GM21619 (cell line): ENCODE data around the gene ZBTB20.

ENCODE experiments used
- ATAC-seq: cut with Tn5 transposase; IDR thresholded peaks from one replicate; pipeline ENCODE4 v1.9.1; 2021; ENCODE audit not compliant: unreplicated experiment

The ZBTB20 gene

DNA sequence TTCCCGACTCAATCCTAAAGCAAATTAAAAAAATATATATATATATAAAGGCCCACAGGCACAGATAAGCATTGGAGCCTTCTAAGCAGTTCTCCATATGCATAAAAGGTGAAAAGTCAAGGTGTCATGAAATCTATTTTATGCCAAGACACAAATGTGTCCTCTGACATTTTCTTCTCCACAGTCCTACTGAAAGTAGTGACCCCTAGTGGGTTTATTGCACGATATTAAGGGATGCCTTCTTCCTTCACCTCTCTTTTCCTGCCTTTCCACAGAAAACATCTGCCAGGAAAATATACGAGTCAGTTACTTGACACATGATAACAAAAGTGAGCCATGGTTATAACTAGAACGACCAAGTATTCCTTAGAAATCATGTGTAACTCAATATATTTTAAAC is 550.1 kb downstream of the ZBTB20 start:
- ATAC-seq, result no peak

DNA sequence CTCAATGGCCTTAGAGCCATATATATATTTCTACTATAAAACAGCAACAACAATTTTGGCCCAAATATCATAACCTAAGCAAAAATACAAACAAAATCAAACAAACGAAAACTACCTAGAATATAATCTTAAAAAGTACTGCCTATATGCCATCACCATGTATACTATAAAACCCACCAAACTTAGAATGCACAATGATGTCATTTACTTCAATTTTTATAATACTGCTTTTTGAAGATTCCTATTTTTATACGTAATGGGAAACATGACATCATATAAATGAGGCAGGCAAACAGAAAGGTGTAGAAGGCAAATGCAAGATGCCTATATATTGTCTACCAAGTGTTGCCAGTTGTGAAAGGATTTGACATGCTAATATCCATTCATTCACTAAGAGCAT is 550.9 kb downstream of the ZBTB20 start:
- no peak for ATAC-seq

DNA sequence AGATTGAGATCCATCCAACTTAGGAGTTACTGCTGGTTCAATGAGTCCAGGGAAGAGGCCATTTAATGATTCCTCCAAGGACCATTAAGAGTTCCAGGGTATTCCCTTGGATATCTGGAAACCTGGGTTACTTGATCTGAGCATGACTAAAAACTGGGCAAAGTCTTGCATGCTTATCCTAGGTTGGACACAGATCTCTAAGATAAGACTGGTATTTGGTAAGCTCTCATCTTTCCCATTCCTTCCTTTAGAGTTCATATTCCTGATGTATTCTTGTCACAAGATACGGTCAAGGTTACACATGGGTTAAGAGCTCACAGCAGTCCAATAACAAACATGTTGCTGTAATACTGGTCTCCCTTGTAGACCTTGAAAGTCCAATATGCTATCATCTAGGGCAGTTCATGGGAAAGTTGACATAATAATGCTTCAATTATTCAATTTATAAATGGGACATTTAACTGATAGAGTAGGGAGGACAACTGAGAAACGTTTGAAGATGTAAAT is 551.5 kb downstream of the ZBTB20 start:
- no peak for ATAC-seq

DNA sequence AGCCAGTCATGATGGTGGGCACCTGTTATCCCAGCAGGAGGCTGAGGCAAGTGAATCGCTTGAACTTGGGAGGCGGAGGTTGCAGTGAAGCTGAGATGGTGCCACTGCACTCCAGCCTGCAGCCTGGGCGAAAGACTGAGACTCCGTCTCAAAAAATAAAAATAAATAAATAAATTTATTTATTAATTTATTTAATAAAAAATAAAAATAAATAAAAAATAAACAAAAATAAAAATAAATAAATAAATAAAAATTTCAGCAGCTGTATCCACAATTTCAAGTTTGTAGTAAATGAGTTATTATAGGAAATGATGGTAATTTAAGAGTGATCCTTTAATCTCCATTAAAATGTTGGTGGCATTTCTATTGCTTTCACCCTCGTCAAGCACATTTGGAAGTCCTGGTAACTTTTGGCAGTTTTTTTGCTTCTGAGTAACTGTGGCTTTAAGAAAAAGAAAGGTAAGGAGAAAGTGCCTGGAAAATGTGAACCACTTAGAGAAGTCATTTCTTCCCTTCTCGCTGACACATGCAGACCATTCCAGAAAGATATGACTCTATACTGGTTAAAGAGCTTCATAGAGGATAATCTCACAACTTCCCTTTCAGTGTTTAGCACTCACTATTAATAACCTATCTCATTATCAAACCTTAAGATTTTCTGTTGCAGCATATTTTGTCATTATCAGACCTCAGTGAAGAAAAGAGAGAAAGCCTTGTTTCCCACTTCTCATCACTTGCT is 556.6 kb downstream of the ZBTB20 start:
- ATAC-seq, result no peak

DNA sequence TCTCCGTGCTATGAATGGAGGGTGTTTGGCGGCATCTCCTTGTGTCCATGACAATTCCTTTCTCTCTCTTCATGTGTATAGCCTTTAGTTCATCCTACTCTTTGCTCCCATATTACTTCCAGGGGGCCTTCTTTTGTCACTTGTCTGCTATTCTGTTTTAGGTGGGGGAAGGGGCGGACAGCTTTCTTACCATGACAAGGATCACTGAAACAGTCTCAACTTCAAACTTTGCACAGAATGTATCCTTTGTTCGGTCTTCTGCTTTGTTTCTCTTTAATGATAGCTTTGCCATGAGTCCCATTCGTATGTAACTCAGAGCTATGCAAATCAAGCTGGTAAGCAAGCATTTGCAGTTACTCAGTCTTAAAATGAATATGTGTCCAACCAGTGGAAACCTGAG is 559.1 kb downstream of the ZBTB20 start:
- ATAC-seq, result no peak

DNA sequence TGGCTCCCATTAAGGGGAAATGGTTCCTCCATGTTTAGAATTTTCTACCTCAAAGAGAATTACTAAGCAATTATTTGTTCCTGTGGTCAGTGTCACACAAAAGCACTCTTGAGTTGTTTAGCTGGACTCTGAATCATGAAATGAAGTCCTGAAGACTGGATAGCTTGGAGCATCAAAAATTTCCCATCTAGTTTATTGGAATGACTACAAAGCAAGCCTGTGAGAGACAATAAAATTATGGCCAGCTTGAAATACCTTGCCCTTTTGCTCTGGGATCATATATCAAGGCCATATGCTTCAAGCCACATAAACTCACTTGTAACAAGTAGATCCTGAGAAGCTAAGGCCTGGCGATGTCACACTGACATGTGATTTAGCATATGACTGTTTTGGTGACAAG is 561.0 kb downstream of the ZBTB20 start:
- ATAC-seq, result no peak

DNA sequence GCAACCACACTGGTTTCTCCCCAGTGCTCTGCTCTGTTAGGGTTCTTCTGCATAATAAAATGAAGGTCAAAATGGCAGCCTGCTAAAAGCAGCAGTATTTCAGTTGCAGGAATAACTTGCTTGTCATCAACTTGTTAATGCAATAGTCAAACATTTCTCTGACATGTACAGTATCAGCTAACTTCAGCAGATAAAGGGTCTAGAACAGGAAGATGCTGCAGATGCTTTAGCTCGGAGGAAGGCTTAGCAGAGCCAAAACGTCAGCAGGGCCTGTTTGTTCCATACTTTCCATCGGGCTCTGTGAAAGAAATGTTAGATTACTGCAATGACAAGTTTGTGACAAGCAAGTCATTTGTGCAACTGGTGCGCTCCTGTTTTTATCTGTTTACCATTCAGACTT is 561.4 kb downstream of the ZBTB20 start:
- no peak for ATAC-seq

DNA sequence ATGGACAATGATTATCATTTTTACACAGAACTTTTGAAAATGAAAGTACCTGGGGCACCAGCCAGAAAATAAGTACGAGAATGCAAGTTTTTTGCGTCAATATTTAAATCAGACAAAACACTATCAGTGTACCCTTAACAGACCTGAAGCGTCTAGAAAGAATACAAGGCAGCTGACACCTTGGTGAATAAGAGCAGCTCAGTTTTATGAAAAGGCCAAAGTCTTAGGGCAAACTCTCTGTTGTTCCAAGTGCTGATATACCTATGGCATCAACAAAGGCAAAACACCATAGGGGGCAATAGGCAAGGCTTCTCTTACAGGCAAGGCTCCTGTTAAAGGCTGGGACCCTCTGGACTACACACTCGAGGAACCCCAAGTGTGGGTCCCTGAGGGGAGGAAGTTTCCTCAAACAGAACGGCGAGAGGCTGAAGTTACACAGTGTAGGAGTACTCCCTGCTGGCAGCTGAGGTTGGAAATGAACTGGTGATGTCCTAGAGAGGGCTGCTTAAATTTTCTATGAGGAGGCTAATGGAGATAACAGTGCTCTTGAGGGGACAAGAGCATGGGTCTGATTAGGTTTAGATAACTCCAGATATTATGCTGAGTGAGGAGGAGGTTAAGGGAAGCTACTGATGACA is 562.2 kb downstream of the ZBTB20 start:
- peak; percentile 30 for ATAC-seq

DNA sequence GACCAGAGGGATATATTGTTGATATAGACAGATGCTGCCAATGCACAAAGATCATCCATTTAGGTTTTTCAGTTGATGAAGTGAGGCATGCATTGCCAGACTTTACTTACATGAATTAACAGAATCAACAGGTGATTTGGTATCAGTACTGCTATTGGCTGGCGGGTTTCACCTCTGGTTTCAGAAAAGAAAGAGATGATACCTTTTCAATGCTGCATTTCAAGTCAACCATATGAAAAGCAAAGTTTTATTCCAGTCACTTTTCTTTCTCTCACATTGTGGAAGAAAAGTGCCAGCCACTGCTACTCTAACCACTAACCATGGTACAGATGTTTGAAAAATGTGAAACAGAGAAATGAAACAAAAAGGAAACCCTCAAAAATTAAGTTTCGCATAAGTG is 564.2 kb downstream of the ZBTB20 start:
- peak; percentile 89 for ATAC-seq

DNA sequence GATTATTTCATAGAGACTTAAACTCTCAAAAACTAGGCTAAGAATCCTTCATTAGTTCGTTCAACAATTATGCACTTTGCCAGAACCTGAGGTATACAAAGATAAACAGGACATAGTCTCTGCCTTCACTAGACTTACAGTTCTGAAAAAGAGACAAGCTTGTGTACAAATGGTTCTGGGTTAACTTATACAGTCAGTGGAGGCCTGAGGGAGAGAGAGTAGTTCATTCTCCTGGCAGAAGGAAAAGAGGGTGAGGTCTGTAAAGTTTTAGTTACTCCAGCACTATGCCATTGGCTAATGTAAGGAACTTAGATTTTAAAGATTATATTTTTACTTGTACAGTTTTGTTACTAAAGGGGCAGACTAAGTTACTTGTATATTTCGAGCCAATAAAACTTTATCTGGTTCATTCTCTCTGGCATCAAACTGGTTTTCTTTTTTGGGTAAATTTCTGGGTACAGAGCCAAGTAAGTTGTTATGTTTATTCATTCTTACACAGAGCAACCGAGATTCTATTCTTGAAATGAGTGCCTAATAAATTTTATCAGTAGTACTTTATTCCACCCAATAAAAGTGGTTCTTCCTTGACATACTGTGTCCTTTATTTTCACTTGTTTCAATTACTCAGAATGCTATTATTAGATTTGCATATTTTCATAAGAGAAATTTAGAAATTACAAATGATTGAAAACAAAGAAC is 574.6 kb downstream of the ZBTB20 start:
- ATAC-seq, result no peak

DNA sequence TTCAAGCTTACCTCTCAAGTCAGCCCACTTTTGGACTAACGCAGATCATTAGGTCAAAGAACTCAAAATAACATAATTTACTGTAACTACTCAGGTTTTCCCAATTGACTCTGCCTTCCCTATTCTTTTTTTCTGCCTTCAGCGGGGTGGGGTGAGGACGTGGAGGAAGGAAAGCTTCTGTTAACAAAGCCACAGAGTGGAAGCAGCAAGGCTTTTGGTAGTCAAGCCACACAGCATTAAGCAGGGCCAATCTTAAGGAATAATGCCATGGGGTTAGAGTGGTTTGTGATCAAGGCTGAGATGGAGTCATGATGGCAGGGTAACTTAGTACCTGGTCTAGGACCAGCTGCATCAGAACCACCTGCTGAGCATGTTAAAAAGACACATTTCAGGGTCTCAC is 575.7 kb downstream of the ZBTB20 start:
- ATAC-seq, result no peak

DNA sequence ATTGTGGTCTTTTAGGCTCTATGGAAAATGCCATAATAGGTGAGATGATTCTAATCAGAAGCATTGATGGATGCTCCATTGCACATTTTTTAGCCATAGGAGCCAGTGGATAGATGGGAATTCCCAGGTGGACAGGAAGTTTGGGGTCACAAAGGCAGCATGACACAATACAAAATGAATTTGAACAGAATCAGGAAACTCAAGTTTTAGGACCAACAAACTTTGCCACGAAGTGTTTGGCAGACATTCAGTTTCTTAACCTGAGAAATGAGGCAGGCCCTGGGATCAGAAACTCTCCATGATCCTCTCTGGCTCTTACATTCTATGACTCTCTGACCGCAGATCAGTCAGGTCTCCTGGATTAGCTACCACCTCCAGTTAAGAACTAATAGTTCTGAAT is 577.9 kb downstream of the ZBTB20 start:
- ATAC-seq, result no peak

DNA sequence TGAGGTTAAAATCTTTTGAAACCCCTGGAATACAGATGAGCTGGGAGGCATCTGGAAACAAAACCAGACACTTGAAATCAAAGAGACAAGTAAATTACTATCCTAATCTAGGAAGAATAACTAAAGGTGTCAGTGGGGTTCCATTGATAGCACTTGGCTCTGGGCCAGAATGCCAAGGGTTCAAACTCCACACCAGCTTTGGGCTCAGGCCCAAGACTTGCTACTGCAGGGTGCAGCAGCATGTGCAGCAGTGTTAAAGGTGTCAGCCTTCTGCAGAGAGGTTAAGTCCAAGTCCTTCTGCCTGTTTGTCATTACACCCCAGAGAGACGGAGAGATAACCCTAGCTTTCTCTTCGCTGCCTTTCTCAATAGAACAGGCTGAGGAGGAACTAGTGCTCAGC is 579.3 kb downstream of the ZBTB20 start:
- ATAC-seq, result no peak

DNA sequence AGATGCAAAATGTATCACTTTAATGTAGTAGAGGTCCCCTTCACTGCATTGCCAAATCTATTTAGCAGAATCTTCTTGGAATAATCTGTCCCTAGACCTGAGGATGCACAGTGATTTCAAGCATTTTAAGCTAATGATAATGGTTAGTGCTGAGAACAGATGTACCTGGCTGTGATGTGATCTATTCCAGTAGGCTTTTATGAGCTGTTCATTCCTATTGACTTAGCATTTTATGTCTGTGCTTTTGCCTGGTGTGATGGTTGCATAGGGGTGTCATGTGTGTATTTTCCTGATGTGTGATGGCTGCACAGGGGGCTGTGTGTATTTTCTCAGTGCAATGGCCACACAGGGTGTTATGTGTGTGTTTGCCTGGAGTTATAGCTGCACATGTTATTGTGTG is 580.3 kb downstream of the ZBTB20 start:
- no peak for ATAC-seq

DNA sequence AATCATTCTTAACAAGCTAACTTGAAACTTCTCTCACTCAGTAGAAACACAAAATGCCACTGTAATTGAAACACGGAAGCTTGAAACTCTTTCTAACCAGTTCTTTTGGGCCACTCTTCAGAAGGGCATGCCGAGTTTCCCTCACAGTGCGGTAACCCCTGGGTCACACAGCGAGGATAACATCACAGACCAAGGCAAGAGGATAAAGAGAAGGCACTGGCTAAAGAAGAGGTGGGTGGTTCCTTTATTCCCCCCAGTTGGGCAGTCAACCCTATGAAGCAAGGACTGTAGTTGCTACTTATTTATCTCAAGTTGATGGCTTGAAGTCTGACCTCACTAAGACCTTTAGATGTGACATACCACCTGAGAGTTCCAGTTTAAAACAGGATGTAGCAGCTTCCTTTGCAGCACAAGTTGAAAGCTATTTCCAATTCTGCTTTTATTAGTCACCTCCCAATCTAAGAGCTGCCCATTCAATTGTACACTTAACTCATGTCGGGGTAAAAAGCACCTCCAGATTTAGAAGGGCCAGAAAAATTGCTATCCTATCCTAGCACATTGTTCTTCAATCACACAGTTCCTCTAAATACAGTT is 580.8 kb downstream of the ZBTB20 start:
- ATAC-seq, result peak; percentile 96

DNA sequence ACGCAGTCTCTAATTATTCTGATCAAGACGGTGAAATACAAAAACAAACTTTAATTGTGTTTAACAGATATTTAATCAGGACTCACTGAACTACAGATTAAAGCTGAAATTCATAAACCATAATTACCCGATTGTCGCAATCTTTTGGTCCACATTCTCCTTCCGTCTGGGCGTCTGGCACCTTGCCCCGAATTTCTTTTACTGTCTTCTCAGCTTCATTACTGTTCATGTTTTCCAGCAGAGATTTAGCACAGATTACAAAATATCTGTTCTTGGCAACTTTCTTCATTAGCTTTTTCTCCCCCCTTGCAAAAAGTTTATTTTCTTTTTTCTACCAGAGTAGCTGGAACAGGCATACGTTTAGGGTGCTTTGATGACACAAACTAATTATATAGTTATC is 581.9 kb downstream of the ZBTB20 start:
- no peak for ATAC-seq

DNA sequence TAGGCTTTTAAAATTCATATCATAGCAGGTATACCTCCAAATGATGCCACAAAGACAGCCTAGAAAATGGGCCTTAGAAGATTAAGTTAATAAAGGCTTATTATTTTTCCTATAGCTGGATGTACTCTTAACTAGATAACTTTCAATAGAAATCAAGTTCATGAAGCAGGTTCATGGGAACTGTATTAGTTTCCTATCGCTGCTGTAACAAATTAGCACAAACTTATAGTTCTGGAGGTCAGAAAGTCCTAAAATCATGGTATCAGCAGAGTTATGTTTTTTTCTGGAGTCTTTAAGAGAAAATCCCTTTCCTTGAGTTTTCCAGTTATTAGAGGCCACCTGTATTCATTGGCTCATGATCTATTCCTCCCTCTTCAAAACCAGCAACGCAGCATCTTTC is 583.4 kb downstream of the ZBTB20 start:
- no peak for ATAC-seq

DNA sequence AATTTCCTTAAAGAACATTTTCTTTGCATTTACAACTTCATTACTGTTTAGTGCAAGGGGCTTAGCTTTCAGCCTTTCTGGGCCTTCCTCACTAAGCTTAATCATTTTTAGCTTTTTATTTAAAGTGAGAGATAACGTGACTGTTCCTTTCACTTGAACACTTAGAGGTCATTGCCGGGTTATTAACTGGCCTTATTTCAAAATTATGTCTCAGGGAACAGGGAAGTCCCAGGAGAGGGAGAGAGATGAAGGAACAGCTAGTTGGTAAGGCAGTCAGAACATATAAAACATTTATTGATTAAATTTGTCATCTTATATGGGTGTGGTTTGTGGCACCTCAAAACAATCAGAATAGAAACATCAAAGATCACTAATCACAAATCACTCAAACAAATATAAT is 584.5 kb downstream of the ZBTB20 start:
- ATAC-seq, result no peak

DNA sequence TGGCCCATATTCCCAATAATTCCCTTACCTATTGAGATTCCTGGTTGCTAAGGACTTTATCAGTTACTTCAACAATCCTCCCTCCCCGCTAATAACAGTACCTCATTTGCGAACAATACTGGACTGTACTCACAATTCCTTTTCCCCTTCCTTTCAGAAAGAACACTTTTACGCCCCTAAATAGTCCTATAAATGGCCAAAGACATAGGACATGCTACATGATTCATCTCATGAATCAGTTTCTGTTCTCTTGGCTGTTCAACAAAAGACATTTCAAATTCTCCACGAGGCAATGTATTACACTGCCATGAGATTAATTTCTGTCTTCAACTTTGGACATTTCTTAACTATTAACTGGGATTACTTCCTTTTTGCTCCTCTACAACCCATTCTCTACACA is 588.8 kb downstream of the ZBTB20 start:
- ATAC-seq, result no peak

DNA sequence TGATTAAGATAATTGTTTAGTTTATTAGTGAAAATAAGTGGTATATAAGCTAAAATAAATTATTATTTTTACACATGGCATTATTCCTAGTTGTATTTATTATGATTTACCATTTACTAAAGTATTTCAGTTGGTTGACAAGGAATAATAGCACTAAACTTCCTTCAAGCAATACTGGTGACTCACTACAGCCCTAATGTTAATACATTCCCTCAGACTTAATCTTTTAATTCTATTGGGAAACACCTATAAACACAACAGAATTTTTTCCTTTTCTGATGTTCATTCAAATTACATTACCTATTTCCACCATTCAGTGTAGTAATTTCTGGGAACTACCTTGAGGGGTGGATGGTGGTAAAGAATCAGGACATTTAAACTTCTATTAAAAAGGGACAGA is 589.3 kb downstream of the ZBTB20 start:
- no peak for ATAC-seq

DNA sequence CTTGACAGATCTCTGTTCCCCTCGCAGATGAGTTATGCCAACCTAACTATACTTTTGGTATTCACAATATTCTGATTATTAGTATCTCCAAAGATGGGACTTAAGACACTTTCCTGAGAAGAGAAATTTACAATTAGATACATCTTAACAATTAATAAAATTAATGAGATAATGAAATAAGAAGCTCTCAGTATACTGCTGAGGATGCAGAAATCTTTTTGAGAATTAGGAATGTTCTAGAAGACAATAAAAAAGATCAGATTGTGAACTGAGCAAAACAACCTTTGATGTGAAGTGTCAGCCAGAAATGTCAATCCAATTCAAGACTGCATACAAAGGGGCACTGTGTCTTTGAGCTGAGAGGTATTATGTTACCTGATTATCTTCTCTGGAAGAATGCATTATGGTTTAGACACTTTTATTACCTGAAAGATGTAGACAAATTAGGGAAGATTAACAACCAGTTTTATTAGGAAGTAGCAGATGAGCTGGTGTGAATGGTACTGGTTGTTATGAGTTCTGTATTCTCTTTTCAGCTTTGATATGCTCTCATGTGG is 590.4 kb downstream of the ZBTB20 start:
- no peak for ATAC-seq
